Breast epithelium (tissue), 3 donors: ENCODE data around the gene KMO.

Experiments used
- CTCF ChIP-seq, 3 donors: fragments of 450-650 bp; IDR thresholded peaks; one replicate each; pipeline ENCODE4 v1.5.1; 2016 to 2017; ENCODE audit warnings: antibody characterized with exemption in 3 of 3, mild to moderate bottlenecking in 3 of 3, moderate library complexity in 3 of 3
- POLR2A ChIP-seq: fragments of 450-650 bp; IDR thresholded peaks from one replicate; pipeline ENCODE4 v1.6.1; 2016; ENCODE audit warnings: antibody characterized with exemption, mild to moderate bottlenecking, moderate library complexity

GRCh38 chr1:241605146-241605805 lies 73.1 kb downstream of the KMO start:
- TF ChIP-seq CTCF (IDR thresholded peaks at IDR 0.05) (no peak), POLR2A (no peak)
